GM11168 (cell line): ENCODE results near the gene MAP1S.

Experiments used
- in situ Hi-C: fragments of 300-500 bp; cut with MboI; formaldehyde crosslinking; loops from one replicate; pipeline ENCODE4 v1.12.0; 2022; ENCODE audit warnings: low sequenced_read_pairs; ENCODE audit not compliant: unreplicated experiment

Gene MAP1S, protein sequence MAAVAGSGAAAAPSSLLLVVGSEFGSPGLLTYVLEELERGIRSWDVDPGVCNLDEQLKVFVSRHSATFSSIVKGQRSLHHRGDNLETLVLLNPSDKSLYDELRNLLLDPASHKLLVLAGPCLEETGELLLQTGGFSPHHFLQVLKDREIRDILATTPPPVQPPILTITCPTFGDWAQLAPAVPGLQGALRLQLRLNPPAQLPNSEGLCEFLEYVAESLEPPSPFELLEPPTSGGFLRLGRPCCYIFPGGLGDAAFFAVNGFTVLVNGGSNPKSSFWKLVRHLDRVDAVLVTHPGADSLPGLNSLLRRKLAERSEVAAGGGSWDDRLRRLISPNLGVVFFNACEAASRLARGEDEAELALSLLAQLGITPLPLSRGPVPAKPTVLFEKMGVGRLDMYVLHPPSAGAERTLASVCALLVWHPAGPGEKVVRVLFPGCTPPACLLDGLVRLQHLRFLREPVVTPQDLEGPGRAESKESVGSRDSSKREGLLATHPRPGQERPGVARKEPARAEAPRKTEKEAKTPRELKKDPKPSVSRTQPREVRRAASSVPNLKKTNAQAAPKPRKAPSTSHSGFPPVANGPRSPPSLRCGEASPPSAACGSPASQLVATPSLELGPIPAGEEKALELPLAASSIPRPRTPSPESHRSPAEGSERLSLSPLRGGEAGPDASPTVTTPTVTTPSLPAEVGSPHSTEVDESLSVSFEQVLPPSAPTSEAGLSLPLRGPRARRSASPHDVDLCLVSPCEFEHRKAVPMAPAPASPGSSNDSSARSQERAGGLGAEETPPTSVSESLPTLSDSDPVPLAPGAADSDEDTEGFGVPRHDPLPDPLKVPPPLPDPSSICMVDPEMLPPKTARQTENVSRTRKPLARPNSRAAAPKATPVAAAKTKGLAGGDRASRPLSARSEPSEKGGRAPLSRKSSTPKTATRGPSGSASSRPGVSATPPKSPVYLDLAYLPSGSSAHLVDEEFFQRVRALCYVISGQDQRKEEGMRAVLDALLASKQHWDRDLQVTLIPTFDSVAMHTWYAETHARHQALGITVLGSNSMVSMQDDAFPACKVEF

DNA sequence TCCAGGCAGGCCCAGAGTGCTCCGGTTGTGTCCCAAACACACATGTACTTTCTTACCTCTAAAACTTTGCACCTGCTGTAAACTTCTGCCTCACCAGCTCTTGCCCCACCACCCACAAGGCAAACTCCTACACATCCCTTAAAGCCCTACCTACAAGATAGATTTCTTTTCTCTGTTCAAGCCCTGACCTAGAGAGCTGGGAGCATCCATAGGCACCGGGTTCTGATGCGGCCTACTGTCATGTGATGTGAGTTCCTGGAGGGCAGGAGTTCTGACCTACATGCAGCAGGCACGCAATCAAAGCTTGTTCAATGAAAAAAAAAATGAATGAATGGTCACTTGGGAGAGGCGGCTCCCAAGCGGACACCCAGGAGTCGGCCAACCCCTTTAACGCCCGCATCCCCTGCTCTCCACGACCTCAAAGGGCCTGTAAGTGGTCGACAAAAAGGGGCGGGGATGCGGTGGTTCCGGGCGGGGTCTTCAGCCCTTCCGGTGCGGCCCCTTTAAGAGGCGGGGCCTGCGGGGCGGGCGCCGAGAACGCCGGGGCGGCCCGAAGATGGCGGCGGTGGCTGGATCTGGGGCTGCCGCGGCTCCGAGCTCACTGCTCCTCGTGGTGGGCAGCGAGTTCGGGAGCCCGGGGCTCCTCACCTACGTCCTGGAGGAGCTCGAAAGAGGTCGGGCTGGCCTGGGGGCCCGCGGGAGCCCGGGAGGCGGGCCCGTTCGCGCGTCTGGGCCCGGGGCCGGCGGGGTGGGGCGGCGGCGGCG, at the start of gene MAP1S:
TSS of gene MAP1S (plus strand) at position 534 of the 765 bp plus-strand sequence. CDS start at position 557, 23 bp downstream.
- in situ Hi-C loops: loop anchor here (10.0 kb wide), 1 partner anchor 136 kb away; the partner anchor contains the start of gene RPL18A

DNA sequence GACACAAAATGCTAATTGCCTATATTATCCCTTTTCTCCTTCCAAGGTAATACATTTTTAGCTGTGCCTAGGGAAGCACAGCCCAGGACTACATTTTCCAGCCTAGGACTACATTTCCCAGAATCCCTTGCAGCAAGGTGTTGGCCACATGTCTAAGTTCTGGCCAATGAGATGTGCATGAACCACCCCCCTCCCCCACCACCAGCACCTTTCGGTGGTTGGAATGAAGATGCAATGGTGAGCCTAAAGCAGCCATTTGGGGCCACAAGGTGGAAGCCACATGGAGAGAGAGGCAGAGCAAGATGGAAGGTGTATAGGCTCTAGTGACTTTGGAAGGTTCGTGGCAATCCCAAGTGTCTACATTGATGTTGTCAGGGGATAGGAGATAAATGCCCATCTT, 47.4 kb upstream of the MAP1S start:
- in situ Hi-C loops: no loop called here

DNA sequence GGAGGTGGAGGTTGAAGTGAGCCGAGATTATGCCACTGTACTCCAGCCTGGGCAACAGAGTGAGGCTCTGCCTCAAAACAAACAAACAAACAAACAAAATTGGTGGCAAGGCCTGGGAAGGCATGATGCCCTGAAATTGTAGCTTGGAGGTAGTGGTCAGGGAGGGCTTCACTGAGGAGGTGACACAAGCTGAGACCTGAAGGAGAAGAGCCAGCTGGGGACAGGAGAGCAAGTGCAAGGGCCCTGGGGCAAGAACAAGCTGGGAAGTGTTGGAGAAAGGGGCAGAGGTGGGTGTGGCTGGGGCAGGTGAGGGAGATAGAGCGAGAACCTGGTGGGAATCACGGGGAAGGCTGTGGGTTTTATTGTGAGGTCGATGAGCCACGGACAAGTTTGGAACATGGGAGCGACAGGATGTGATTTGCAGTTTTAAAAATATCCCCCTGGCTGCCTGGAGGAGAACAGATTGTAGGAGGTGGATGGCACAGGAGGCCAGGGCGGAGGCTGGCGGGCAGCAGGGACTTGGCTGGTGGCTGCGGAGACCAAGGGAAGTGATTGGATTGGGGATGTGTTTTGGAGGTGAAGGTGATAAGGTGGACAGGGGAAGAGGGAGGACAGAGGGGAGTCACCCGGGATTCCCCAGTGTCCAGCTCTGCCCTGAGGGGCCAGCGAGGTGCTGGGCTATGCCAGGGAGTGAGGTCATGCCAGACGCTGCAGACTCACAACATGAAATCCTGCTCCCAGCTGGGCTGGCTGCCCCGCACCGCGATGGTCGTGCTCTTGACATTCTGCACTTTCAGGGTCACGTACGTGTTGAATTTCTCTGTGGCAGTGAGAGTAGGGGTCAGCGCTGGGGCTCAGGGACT, 45.1 kb upstream of the MAP1S start:
- in situ Hi-C loops: no loop called here

DNA sequence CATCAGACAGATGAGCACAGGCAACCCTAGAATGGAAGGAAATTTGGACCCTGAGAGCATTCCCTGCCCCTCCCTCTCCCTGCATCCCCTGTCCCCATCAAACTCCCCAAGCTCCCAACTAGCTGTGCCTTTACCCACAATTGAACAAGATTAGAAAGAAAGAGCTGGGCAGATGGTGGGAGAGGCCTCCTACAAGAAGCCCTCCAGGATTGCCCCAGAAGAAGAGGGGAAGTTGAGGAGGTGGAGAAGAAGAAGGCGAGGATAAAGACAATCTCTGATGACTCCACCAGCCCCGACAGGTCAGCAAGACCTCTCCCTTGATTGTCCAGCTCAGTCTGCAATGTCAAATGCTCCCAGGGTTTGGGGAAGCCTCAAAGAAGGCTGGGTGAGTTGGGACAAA, 43.0 kb upstream of the MAP1S start:
- in situ Hi-C loops: no loop called here

DNA sequence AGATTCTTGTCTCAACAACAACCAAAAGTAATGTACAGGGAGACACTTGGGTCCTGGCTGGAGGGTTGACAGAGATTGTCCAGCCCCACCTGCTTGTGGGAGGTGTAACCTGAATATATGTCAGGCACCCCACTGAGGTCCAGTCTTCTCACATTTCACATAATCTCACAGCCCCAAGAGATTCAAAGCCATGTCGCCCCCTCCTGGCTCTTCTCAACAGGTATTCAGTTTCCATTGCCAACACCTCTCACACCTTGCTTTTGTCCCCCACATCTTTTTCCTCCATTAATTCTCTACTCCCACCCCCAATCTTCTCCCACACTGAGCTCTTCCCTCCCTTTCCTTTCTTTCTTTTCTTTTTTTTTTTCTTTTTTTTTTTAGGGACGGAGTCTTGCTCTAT, 42.3 kb upstream of the MAP1S start:
- in situ Hi-C loops: no loop called here

DNA sequence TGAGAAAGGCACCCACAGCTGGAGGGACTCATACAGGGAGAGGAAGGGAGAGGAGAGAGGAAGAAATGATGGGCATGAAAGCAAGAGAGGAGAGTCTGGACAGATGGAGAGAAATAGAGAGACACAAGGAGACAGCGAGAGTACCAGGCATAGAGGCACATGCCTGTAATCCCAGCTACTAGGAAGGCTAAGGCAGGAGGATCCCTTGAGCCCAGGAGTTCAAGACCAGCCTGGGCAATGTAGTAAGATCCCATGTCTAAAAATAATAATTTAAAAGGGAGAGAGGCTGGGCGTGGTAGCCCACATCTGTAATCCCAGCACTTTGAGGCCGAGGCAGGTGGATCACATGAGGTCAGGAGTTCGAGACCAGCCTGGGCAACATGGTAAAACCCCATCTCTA, 40.4 kb upstream of the MAP1S start:
- in situ Hi-C loops: no loop called here

DNA sequence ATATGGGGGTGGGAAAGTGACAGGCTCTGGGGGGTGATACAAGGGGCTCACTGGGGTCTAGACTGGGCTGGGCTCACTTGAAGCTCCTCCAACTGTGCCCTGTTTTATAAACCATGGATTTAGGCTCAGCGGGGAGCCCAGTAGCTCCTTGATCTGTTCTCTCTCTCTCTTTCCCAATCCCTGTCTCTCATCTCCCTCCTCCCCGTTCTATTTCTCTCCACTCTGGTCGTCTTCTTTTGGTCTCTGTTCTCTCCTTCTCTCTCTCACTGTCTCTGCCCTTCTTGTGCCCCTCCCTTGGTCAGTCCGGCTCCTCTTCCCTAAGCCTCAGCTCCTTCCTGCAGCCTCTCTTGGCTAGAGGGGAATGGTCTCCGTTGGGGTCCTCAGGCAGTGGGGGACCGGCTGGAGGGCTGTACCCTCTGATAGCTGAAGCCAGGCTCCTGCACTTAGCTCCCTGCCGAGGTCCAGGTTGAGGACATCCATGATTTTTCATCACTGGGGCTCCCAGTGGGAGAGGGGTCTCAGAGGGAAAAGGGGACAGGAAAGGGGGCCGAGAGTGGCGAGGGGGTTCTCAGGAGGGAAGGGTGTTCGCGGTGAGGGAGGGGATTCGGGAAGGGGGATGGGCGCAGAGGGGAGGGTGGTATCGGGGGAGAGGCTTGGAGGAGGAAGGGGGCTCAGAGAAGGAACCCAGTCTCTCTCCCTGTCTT, 39.6 kb upstream of the MAP1S start:
- in situ Hi-C loops: no loop called here

DNA sequence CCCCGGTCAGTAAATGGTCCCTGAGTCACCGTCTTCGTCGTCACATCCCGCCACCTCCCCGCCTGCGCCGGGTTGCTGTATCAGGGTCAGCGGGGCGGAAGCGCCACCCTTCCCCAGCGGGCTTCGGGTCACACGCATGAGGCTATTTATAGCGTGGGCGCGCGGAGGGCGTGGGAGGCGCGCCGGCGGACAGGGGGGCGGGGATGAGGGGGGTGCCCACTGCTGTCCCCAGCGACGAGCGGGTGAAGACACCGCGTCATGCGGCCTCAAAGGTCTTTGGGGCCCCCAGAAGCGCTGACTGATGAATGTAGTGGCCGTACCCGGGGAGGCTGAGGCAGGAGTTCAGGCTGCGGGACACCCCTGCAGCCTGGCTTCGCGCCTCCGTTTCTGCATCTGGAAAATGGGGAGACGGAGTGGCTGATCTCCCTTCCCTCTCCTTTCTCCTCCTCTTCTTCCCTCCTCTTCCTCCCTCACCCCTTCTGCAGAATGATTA, 39.0 kb upstream of the MAP1S start:
- in situ Hi-C loops: no loop called here

DNA sequence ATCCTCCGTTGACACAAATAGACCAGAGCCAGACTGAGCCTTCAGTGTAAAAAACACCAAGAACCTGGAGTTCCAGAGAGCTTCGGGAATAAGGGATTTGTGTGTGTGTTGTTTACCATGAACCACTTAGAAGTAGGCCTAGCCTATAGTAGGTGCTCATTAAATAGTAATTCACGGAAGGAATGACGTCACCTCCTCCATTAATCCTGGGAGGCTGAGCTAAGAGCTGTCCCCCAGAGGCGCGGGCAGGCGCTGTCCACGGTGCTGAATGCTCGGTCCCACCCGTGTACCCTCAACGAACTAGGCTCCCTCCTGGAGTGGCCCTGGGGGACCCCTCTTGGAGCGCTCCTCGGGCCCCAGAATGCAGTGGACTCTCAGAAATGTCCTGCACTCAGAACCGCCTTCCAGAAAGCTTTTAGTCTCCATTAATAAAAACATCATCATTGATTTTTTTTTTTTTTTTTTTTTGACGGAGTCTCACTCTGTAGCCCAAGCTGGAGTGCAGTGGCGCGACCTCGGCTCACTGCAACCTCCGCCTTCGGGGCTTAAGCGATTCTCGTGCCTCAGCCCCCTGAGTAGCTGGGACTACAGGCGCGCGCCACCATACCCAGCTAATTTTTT, 37.7 kb upstream of the MAP1S start:
- in situ Hi-C loops: no loop called here

DNA sequence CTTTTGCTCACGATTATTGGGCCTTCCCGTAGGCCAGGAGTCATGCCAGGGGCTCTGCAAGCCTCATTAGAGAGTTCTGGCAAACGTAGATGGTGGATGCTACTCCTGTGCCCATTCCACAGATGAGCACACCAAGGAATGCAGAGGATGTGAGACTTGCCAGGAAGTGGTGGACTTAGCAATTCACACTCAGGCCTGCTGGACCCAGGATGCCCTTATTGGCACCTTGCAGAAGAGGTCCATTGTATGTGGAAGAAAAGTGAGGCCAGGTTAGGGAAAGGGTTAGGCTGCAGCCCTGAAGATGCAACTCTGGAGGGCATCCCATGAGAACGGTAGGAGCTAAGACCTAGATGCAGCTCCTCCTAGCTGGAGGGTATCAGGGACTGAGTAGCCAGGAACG, 37.0 kb upstream of the MAP1S start:
- in situ Hi-C loops: no loop called here

DNA sequence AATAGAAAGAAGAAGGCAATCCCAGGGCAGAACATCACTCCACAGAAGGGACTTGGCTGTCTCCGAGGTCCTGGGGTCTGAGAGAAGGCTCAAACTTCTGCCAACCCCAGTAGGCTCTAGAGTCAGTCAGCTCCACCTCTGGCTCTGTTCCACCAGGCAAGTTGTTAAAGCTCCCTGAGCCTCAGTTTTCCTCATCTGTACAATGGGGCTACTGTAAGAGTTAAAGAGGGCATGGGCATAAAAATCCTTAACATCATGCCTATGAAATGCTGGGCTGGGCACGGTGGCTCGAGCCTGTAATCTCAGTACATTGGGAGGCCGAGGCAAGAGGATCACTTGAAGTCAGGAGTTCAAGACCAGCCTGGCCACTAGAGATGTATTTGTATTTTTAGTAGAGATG, 36.2 kb upstream of the MAP1S start:
- in situ Hi-C loops: no loop called here

DNA sequence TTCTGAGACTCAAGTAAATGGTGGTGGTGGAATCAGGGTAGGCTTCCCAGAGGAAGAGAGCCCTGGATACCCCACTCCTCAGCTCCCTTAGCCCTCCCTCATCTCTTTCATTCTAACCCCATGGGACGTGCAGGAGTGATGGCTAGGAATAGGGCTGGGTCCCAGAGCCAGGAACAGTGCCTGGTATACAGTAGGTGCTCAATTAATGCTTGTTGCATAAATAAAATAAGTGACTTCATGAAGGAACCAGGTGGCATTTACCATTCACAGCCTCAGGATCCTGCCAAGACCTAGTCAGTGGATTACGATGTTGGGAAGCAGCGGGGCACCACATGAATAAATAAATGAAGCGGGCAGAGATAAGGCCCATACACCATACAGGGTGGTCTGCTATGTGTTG, 35.0 kb upstream of the MAP1S start:
- in situ Hi-C loops: no loop called here

DNA sequence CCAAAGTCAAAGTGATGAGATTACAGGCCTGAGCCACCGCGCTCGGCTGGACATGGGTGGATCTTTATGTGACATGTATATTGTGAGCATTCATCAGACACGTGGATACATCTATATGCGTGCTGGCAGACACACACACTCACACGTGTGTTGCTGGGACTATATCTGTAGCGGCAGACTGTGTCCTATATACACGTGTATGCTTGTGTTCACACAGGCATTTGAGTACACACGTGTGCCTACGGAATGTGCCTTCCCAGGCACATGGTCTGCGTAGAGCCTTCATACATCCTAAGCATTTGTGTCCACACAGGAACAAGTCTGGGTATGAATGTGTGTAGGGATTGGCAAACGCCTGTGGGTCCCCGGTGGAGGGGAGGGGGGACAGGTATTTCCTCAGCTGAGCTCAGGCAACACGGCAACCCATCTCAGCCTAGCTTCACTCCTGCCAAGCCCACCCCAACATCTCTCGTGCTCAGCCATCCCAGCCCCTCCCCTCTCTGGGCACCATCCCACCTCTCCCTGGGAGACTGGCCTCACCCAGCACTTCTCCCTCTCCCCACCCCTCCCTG, 33.7 kb upstream of the MAP1S start:
- in situ Hi-C loops: no loop called here

DNA sequence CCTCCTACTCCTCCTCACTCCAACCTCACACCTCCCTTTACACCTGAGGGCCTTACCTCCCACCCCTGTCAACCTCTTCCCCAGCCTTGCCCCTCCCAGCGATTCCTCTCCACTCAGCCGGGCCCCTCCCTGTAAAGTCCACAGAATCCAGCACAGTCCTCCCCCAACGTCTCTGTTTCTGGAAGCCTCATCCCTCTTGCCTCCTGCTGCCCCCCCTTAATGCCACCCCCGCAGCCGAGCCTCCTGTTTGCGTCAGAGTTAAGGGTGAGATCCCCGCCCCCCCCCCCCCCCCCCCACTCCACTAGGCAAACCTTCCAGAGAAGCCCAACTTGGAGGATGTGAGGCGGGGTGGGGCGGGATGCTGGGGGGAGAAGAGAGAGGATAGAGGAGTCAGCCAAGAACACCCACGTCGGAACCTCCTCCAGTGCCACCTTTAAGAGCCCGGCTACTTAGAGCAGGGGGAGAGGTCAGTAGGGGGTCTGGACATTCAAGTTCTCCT, 33.2 kb upstream of the MAP1S start:
- in situ Hi-C loops: no loop called here

DNA sequence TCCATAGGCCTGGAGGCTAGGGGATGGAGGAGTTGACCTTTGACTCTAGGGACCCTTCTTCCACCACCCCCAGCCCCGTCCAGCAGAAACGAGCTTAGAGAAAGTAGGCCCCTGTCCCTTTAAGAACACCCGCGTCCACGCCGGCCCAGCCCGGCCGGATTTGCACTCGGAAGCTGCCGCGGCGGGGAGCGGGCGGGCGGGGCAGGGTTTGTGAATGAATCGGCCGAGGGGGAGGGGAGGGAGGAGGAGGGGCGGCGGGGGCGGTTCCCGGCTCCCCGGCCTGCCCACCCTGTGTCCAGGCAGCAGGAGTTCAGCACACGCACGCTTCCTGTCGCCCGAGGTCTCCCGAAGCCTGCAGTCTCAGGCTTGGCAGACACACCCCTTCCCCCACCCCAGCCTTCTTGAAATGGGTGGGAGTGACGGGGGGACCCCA, 32.7 kb upstream of the MAP1S start:
- in situ Hi-C loops: no loop called here

DNA sequence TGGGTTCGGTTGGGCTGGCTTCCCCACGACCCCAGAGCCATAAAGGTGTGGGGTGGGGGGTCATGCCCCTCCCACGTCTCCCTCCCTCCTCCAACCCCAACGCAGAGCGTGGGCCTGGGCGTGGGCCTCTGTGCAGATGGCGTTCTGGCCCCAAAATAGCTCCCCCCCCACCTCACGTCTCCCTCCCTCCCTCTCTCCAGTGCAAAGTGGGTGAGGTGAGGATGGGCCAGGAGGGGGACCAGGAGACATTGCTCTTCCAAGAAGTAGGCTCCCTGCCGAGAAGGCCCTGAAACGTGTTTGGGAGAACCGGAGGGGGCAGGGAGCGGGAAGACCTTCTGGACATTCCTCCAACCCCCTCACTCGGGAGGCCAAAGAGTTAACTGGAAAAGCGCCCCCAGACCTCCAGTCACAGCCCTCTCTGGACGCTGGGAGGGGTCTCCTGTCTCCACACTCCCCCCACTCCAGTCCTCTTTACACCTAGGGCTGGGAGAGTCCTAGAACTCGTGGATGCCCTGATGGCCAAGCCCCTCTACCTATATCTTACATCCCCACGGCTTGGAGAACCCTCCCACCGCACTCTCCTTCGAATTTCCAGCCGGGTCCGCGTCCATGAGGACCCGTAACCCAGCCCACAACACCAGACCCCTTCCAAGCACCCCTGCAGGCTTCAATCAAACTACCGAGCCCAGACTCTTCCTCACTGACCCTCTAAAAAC, 32.0 kb upstream of the MAP1S start:
- in situ Hi-C loops: no loop called here
